H1 (cell line): ENCODE measurements around the gene VPS13D. TPM values are rescaled to one million over a fixed set of nuclear protein-coding genes. Genes with fewer than 3 reads are reported as not detected.

ENCODE experiments used
- CTCF ChIA-PET: fragments of 300-600 bp; sonication (Branson Sonifier 250); formaldehyde crosslinking; loops from one replicate; lab custom pipeline; 2021; ENCODE audit not compliant: partially characterized antibody; lab: Charles Lee
- POLR2A ChIA-PET: fragments of 300-600 bp; sonication (Branson Sonifier 250); formaldehyde crosslinking; loops from one replicate; lab custom pipeline; 2021; ENCODE audit warnings: inconsistent platforms; ENCODE audit not compliant: partially characterized antibody; lab: Charles Lee
- DNase-seq, 2 experiments: peaks; one replicate each; pipeline versions ENCODE4 v3.0.0 to v3.0.0-alpha.2; 2010 to 2022; ENCODE audit warnings: low spot score in 2 of 2, low read depth in 1 of 2, mixed read lengths in 1 of 2
- FAIRE-seq: peaks from 2 replicates; lab custom pipeline; 2011; peaks lifted over from hg19 to GRCh38; lab: Jason Lieb, UNC
- H2AFZ ChIP-seq: 2 replicates; pipeline ENCODE4 v1.8.1; 2012; ENCODE audit warnings: low read length, inconsistent platforms
- H2AK5ac ChIP-seq: 2 replicates; pipeline ENCODE4 v1.6.1; 2013; ENCODE audit warnings: low read depth, low read length
- H2BK120ac ChIP-seq: replicated peaks from 2 replicates; pipeline ENCODE3; 2013; ENCODE audit warnings: low read depth, low read length, inconsistent platforms
- H2BK12ac ChIP-seq: 2 replicates; pipeline ENCODE4 v1.6.1; 2013; ENCODE audit warnings: low read depth, low read length
- H2BK15ac ChIP-seq: 2 replicates; pipeline ENCODE4 v1.6.1; 2013; ENCODE audit warnings: low read length
- H2BK20ac ChIP-seq: 2 replicates; pipeline ENCODE4 v1.6.1; 2013; ENCODE audit warnings: low read length
- H2BK5ac ChIP-seq: 2 replicates; pipeline ENCODE4 v1.6.1; 2013; ENCODE audit warnings: low read depth, low read length
- H3K14ac ChIP-seq: 2 replicates; pipeline ENCODE4 v1.6.1; 2013; ENCODE audit warnings: inconsistent platforms; ENCODE audit not compliant: insufficient read length
- H3K18ac ChIP-seq: 2 replicates; pipeline ENCODE4 v1.6.1; 2013; ENCODE audit warnings: low read length; ENCODE audit errors: extremely low read depth
- H3K23ac ChIP-seq: 2 replicates; pipeline ENCODE4 v1.6.1; 2013; ENCODE audit warnings: inconsistent platforms; ENCODE audit not compliant: insufficient read length
- H3K23me2 ChIP-seq: 2 replicates; pipeline ENCODE4 v1.6.1; 2013; ENCODE audit warnings: low read depth, low read length
- H3K27ac ChIP-seq: 2 replicates; pipeline ENCODE4 v1.6.1; 2011; ENCODE audit warnings: low read depth, low read length, inconsistent platforms
- H3K27me3 ChIP-seq, 4 experiments: replicated peaks in 1 of 4; 1 replicate in 1 of 4; 2 replicates in 3 of 4; pipeline versions ENCODE4 v1.6.1 to v1.8.1; 2011 to 2013; ENCODE audit warnings: low read length in 3 of 4, mild to moderate bottlenecking in 3 of 4, inconsistent platforms in 2 of 4, mixed read lengths in 2 of 4, moderate library complexity in 1 of 4; ENCODE audit not compliant: control insufficient read depth in 3 of 4, insufficient read depth in 3 of 4; ENCODE audit errors: extremely low read depth in 1 of 4
- H3K36me3 ChIP-seq, 4 experiments: 2 replicates each; pipeline versions ENCODE4 v1.6.1 to v1.8.1; 2011 to 2013; ENCODE audit warnings: mild to moderate bottlenecking in 4 of 4, low read length in 3 of 4, moderate library complexity in 2 of 4, control low read depth in 1 of 4, inconsistent platforms in 1 of 4; ENCODE audit not compliant: insufficient read depth in 4 of 4, control insufficient read depth in 2 of 4
- H3K4ac ChIP-seq: replicated peaks from 2 replicates; pipeline ENCODE3; 2013; ENCODE audit warnings: low read length, low read depth, mixed read lengths, inconsistent platforms; ENCODE audit not compliant: insufficient read length
- H3K4me1 ChIP-seq, 4 experiments: replicated peaks in 1 of 4; 1 replicate in 1 of 4; 2 replicates in 3 of 4; pipeline versions ENCODE4 v1.6.1 to v1.8.1; 2011 to 2013; ENCODE audit warnings: low read length in 3 of 4, inconsistent platforms in 2 of 4, mixed read lengths in 1 of 4; ENCODE audit not compliant: insufficient read depth in 4 of 4, control insufficient read depth in 3 of 4
- H3K4me2 ChIP-seq, 2 experiments: 2 replicates each; pipeline versions ENCODE4 v1.6.1 to v1.8.1; 2011 to 2013; ENCODE audit warnings: low read depth in 2 of 2, low read length in 2 of 2, control low read depth in 1 of 2, inconsistent platforms in 1 of 2, mild to moderate bottlenecking in 1 of 2; ENCODE audit not compliant: insufficient read depth in 1 of 2
- H3K4me3 ChIP-seq, 4 experiments: fragments of 200-600, 300-600 bp in 1 of 4; sonication (generic), shearing (Covaris generic), sonication (Bioruptor Twin) in 1 of 4; 2 replicates each; pipeline versions ENCODE4 v1.5.1 to v1.8.1; 2011 to 2016; ENCODE audit warnings: low read length in 4 of 4, low read depth in 3 of 4, control low read depth in 2 of 4, inconsistent platforms in 2 of 4, mild to moderate bottlenecking in 2 of 4, mixed read lengths in 1 of 4, moderate library complexity in 1 of 4; ENCODE audit not compliant: insufficient read depth in 2 of 4; ENCODE audit errors: extremely low read depth in 1 of 4
- H3K56ac ChIP-seq: replicated peaks from 2 replicates; pipeline ENCODE3; 2013; ENCODE audit warnings: low read depth, mild to moderate bottlenecking, mixed read lengths, low read length, inconsistent platforms; ENCODE audit not compliant: insufficient read length
- H3K79me1 ChIP-seq: 2 replicates; pipeline ENCODE4 v1.6.1; 2013; ENCODE audit warnings: low read depth, low read length, control low read depth
- H3K79me2 ChIP-seq, 2 experiments: 2 replicates each; pipeline versions ENCODE4 v1.6.1 to v1.8.1; 2012 to 2013; ENCODE audit warnings: low read length in 2 of 2, mild to moderate bottlenecking in 2 of 2, inconsistent platforms in 1 of 2; ENCODE audit not compliant: insufficient read depth in 2 of 2, control insufficient read depth in 1 of 2
- H3K9ac ChIP-seq, 4 experiments: replicated peaks in 1 of 4; 1 replicate in 1 of 4; 2 replicates in 3 of 4; pipeline versions ENCODE4 v1.6.1 to v1.8.1; 2011 to 2013; ENCODE audit warnings: low read depth in 3 of 4, low read length in 3 of 4, control low read depth in 2 of 4, mild to moderate bottlenecking in 2 of 4, moderate library complexity in 2 of 4, inconsistent platforms in 1 of 4; ENCODE audit errors: extremely low read depth in 1 of 4
- H3K9me3 ChIP-seq, 2 experiments: 2 replicates each; pipeline versions ENCODE4 v1.6.1 to v1.8.1; 2012 to 2013; ENCODE audit warnings: mild to moderate bottlenecking in 2 of 2, moderate library complexity in 2 of 2, control low read depth in 1 of 2, inconsistent platforms in 1 of 2, low read depth in 1 of 2, low read length in 1 of 2, mixed read lengths in 1 of 2; ENCODE audit not compliant: insufficient read depth in 2 of 2
- H4K20me1 ChIP-seq, 2 experiments: replicated peaks in 1 of 2; 2 replicates each; pipeline versions ENCODE3 to v1.8.1; 2011 to 2013; ENCODE audit warnings: inconsistent platforms in 2 of 2, low read length in 2 of 2, mild to moderate bottlenecking in 1 of 2; ENCODE audit not compliant: insufficient read depth in 2 of 2, control insufficient read depth in 1 of 2
- H4K5ac ChIP-seq: 2 replicates; pipeline ENCODE4 v1.6.1; 2013; ENCODE audit warnings: low read length, low read depth, mixed read lengths, inconsistent platforms; ENCODE audit not compliant: insufficient read length
- H4K8ac ChIP-seq: 2 replicates; pipeline ENCODE4 v1.8.0; 2013; ENCODE audit warnings: mild to moderate bottlenecking, moderate library complexity, low read length, inconsistent platforms; ENCODE audit not compliant: insufficient read depth; ENCODE audit errors: extremely low read depth
- H4K91ac ChIP-seq: replicated peaks from 2 replicates; pipeline ENCODE3; 2013; ENCODE audit warnings: low read length, mixed read lengths, inconsistent platforms; ENCODE audit not compliant: insufficient read length
- EZH2 ChIP-seq: fragments of 200-600 bp; sonication (generic); IDR thresholded peaks from 2 replicates; pipeline ENCODE4 v1.7.1; 2012; ENCODE audit warnings: low read depth, mild to moderate bottlenecking, moderate library complexity, low read length, inconsistent platforms; ENCODE audit not compliant: severe bottlenecking
- KDM1A ChIP-seq: fragments of 200-600, 300-600 bp; sonication (generic); IDR thresholded peaks from 2 replicates; pipeline ENCODE4 v1.7.1; 2016; ENCODE audit warnings: mild to moderate bottlenecking, low read length, borderline replicate concordance
- RBBP5 ChIP-seq: IDR thresholded peaks from 2 replicates; pipeline ENCODE4 v1.7.1; 2012; ENCODE audit warnings: low read depth, mild to moderate bottlenecking, inconsistent platforms, low read length, moderate library complexity, borderline replicate concordance
- TBP ChIP-seq: IDR thresholded peaks from 2 replicates; pipeline ENCODE4 v1.6.1; 2011; ENCODE audit warnings: low read depth, low read length, improper control_type of control experiment
- WGBS, 2 experiments: shearing (Covaris generic) in 1 of 2; methylation state at CpG; one replicate each; pipeline versions ENCODE4 v1.1.6 to v1.1.7; 2013 to 2015; ENCODE audit warnings: low lambda C conversion rate in 2 of 2, mixed read lengths in 2 of 2, inconsistent platforms in 1 of 2, low coverage in 1 of 2, missing lambda C conversion rate in 1 of 2; ENCODE audit not compliant: insufficient replicate concordance in 2 of 2, insufficient coverage in 1 of 2, insufficient read length in 1 of 2; ENCODE audit errors: extremely low coverage in 1 of 2, missing lambda C conversion rate in 1 of 2; 5-methylcytosine and 5-hydroxymethylcytosine counted together
- polyA plus RNA-seq, 7 experiments: library from polyadenylated mRNA; depleted of rRNA in 3 of 7; stranded (reverse) in 5 of 7; unstranded in 2 of 7; fragments of >200 nt in 5 of 7; fragments of 200-250 nt in 2 of 7; gene quantifications; 1 replicate in 5 of 7; 2 replicates in 1 of 7; 4 replicates in 1 of 7; pipeline versions ENCODE4 v1.2.1 to v1.2.3, GENCODE V29; 2011 to 2013; ENCODE audit warnings: missing spikeins in 2 of 7, mixed read lengths in 2 of 7
- total RNA-seq: library from RNA; stranded (reverse); fragmentation: NEBNext Ultra II Directional; extraction: Animal tissue kit (Norgen Biotek cat#: 25700); gene quantifications from 2 replicates; pipeline ENCODE4 v1.2.1, GENCODE V29; 2021

VPS13D gene
- total and polyA plus RNA-seq, 2 of the 8 experiments (the other 6 are each of a cell fraction or from before 2014, with no cell fraction given) = 10.9 to 31.2 TPM

GRCh38 chr1:12540580-12541273, 310.9 kb downstream of the VPS13D start:
- H3K4me1 ChIP-seq = peaks cover 0 to 18% (median 10%) of the 10 kb centered on the region in 4 experiments; a peak in 6 of 7 replicates
- H4K8ac ChIP-seq = peak overlapping the region; percentile 79
- H3K79me1 ChIP-seq = no peaks in the 10 kb centered on the region
- no peak overlapping the region; the same call in 1 of the 2 replicates for H3K18ac ChIP-seq
- no peak overlapping the region; the same call in 1 of the 2 replicates for H2BK15ac ChIP-seq
- no peak for FAIRE-seq
- DNase-seq = no peak
- H3K4me3 ChIP-seq = peak overlapping the region in 3 of 4 experiments; percentile 25 to 50 (median 38); a peak in 4 of 8 replicates
- peaks cover 0 to 5% (median 0%) of the 10 kb centered on the region in 4 experiments; a peak in 1 of 7 replicates for H3K27me3 ChIP-seq
- CTCF ChIA-PET = interaction anchor here (0.7 to 1.6 kb wide), 8 partner anchors 23 to 265 kb away, joined by 3 to 5 read pairs (median 3); no protein-coding TSS in a partner anchor
- no peak overlapping the region for H4K5ac ChIP-seq
- H3K23me2 ChIP-seq = peaks cover 4% of the 10 kb centered on the region; the same call in 1 of the 2 replicates
- H3K79me2 ChIP-seq = no peaks in the 10 kb centered on the region
- H3K36me3 ChIP-seq = no peaks in the 10 kb centered on the region
- H2BK120ac ChIP-seq = peak overlapping the region; percentile 7
- POLR2A ChIA-PET = interaction anchor here (0.8 to 2.1 kb wide), 7 partner anchors 10 to 79 kb away, joined by 3 to 9 read pairs (median 3); partner anchors contain the start of gene DHRS3
- H3K9ac ChIP-seq = no peak overlapping the region
- H3K14ac ChIP-seq = no peak overlapping the region
- H2AK5ac ChIP-seq = no peak overlapping the region
- peak overlapping the region; percentile 87; the same call in 1 of the 2 replicates for H2BK12ac ChIP-seq
- H3K4ac ChIP-seq = no peak overlapping the region
- H4K91ac ChIP-seq = no peak overlapping the region
- no peak overlapping the region for H3K23ac ChIP-seq
- H2BK20ac ChIP-seq = no peak overlapping the region
- no peak overlapping the region for H2AFZ ChIP-seq
- no peaks in the 10 kb centered on the region for H4K20me1 ChIP-seq
- peak overlapping the region; percentile 54; the same call in 1 of the 2 replicates for H2BK5ac ChIP-seq
- WGBS, 2 experiments = 64% methylated on average over 17 of the region's 17 CpGs; no CpG with 5 or more reads in 1 of the 2 experiments
- H3K9me3 ChIP-seq = no peaks in the 10 kb centered on the region
- no peak overlapping the region for H3K56ac ChIP-seq
- H3K27ac ChIP-seq = no peak overlapping the region
- TF ChIP-seq RBBP5 = 0 out of 2 replicates have a peak, but pooled peaks have one; percentile 7
- no peak for TF ChIP-seq EZH2
- peak; percentile 98 for TF ChIP-seq KDM1A
- no peak for TF ChIP-seq TBP
- TF ChIP-seq, all 59 proteins: peak for 2
- peak overlapping the region; percentile 43 to 63; a peak in 3 of 4 replicates for H3K4me2 ChIP-seq
